ENCODE results near the gene ROBO2. TPM values are rescaled to one million over a fixed set of nuclear protein-coding genes. Genes with fewer than 3 reads are reported as not detected.

ROBO2 gene
- polyA plus RNA-seq, 1 experiment = 16.3 TPM

DNA sequence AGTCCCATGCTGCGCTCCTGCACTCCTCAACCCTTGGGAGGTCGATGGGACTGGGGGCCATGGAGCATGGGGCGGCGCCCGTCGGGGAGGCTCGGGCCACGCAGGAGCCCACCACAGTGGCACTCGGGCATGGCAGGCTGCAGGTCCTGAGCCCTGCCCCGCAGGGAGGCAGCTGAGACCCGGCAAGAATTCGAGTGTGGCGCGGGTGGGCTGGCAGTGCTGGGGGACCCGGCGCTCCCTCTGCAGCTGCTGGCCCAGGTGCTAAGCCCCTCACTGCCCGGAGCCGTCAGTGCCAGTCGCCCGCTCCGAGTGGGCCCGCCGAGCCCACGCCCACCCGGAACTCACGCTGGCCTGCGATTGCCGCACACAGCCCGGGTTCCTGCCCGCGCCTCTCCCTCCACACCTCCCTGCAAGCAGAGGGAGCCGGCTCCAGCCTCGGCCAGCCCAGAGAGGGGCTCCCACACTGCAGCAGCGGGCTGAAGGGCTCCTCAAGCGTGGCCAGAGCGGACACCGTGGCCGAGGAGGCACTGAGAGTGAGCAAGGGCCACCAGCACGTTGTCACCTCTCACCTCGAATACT, 200.3 kb downstream of the ROBO2 start:
- Histone ChIP-seq H3K27me3 (ENCODE audit: control insufficient read depth, insufficient read depth, low read length) (no peaks in the 10 kb centered on the region), H3K9me3 (ENCODE audit: control insufficient read depth, insufficient read depth, low read length) (peaks cover 8% of the 10 kb centered on the region; the same call in 1 of the 2 replicates), H3K4me3 (ENCODE audit: low read depth, low read length) (no peak overlapping the region), H3K27ac (ENCODE audit: low read depth, low read length) (no peak overlapping the region)
- ChIA-PET CTCF (no interaction called here), POLR2A (no interaction called here)
- DNase-seq (ENCODE audit: low read depth, low spot score) = no peak
- TF ChIP-seq, protein P1, sequence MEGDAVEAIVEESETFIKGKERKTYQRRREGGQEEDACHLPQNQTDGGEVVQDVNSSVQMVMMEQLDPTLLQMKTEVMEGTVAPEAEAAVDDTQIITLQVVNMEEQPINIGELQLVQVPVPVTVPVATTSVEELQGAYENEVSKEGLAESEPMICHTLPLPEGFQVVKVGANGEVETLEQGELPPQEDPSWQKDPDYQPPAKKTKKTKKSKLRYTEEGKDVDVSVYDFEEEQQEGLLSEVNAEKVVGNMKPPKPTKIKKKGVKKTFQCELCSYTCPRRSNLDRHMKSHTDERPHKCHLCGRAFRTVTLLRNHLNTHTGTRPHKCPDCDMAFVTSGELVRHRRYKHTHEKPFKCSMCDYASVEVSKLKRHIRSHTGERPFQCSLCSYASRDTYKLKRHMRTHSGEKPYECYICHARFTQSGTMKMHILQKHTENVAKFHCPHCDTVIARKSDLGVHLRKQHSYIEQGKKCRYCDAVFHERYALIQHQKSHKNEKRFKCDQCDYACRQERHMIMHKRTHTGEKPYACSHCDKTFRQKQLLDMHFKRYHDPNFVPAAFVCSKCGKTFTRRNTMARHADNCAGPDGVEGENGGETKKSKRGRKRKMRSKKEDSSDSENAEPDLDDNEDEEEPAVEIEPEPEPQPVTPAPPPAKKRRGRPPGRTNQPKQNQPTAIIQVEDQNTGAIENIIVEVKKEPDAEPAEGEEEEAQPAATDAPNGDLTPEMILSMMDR (IDR thresholded peaks at IDR 0.05; ENCODE audit: low read depth, low read length) = no peak

DNA sequence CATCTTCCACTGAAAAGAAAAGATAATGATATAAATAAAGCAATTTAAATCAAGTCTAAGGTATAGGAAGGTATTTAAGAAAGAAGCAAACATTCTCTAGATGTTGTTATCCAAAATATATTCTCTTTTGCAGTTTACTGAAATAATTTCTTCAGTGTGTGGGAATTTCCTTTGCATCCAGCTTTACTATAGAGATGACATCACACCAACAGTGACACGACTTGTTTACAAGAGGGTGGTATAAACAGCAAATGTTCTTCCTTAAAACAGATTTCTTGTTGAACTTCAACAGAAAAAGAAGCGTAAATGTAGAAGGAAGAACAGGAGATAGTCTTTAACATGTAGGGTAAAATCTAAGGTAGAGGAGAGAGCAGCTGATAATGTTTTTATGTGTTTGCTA, 202.5 kb downstream of the ROBO2 start:
- Histone ChIP-seq H3K27ac (ENCODE audit: low read depth, low read length) (no peak overlapping the region), H3K4me3 (ENCODE audit: low read depth, low read length) (no peak overlapping the region), H3K9me3 (ENCODE audit: control insufficient read depth, insufficient read depth, low read length) (peaks cover 8% of the 10 kb centered on the region; the same call in 1 of the 2 replicates), H3K27me3 (ENCODE audit: control insufficient read depth, insufficient read depth, low read length) (no peaks in the 10 kb centered on the region)
- DNase-seq (ENCODE audit: low read depth, low spot score) = no peak
- TF ChIP-seq, protein P1 (IDR thresholded peaks at IDR 0.05; ENCODE audit: low read depth, low read length) = no peak
- CTCF ChIA-PET = no interaction called here
- POLR2A ChIA-PET = no interaction called here

DNA sequence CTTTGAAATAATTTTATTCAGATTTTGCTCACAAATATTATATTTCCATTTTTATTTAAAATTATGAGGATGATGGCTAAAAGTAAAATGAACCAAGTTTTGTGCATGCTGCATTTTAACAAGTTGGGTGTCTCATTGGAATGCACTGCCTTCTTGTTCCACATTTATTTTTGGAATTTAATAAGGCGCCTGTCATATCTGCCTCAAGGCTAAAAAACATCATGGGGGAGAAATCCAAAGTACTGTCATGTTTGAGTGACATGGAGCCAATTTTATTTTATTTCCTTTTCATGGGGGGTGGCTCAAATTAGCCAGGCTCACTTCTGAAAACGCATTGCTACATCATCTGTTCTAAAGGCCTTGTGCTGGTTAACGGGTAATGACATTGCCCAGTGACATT, 205.1 kb downstream of the ROBO2 start:
- Histone ChIP-seq H3K9me3 (ENCODE audit: control insufficient read depth, insufficient read depth, low read length) (peaks cover 9% of the 10 kb centered on the region; the same call in 1 of the 2 replicates), H3K4me3 (ENCODE audit: low read depth, low read length) (no peak overlapping the region), H3K27me3 (ENCODE audit: control insufficient read depth, insufficient read depth, low read length) (no peaks in the 10 kb centered on the region), H3K27ac (ENCODE audit: low read depth, low read length) (no peak overlapping the region)
- POLR2A ChIA-PET = no interaction called here
- TF ChIP-seq, protein P1 (IDR thresholded peaks at IDR 0.05; ENCODE audit: low read depth, low read length) = no peak
- no peak for DNase-seq (ENCODE audit: low read depth, low spot score)
- CTCF ChIA-PET = interaction anchor here (1.5 kb wide), 1 partner anchor 206 kb away, joined by 4 read pairs; no protein-coding TSS in a partner anchor

DNA sequence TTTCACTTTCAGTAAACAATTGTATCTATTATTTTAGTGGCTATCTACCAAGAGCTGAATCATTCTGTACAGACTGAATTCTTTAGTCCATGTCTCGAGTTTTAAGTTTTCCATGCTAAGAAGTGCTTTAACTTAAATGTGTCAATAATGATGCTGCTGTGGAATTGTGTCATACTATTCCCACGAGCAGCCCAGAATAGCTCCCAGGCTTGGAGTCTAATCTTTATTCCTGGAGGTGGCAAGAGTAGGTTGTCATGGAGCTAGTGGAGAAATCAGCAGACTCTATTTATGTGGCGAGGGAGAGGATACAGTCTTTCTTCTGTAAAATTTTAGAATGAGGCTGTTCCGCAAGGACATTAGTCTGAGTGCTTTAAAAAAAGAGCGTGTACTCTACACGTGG, 207.2 kb downstream of the ROBO2 start:
- TF ChIP-seq, protein P1 (IDR thresholded peaks at IDR 0.05; ENCODE audit: low read depth, low read length) = no peak
- DNase-seq (ENCODE audit: low read depth, low spot score) = no peak
- CTCF ChIA-PET = no interaction called here

DNA sequence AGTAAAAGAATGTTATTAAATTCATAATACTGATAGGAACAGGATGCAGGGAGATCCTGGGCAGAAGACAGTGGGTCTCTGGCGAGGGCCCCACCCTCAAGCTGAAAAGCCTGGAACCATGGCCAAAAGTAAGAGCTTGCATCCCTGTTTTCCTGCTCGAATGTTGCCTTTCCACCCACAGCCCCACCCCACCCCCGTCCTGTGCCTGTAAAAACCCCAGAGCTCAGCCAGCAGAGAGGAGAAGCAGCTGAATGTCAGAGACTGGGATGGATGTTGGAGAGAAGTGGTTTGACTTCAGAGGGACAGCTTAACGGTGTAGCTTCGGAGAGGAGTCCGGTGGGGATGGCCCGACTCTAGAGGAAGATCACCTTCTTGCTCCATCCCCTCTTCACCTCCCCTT, 207.9 kb downstream of the ROBO2 start:
- DNase-seq (ENCODE audit: low read depth, low spot score) = no peak
- ChIA-PET POLR2A (no interaction called here), CTCF (interaction anchor here (0.8 to 1.0 kb wide), 2 partner anchors 72 to 211 kb away, joined by 3 to 4 read pairs; no protein-coding TSS in a partner anchor)
- H3K27me3 ChIP-seq (ENCODE audit: control insufficient read depth, insufficient read depth, low read length) = no peaks in the 10 kb centered on the region
- TF ChIP-seq, protein P1 (IDR thresholded peaks at IDR 0.05; ENCODE audit: low read depth, low read length) = no peak
- H3K9me3 ChIP-seq (ENCODE audit: control insufficient read depth, insufficient read depth, low read length) = peaks cover 3% of the 10 kb centered on the region; the same call in 1 of the 2 replicates
- no peak overlapping the region for H3K27ac ChIP-seq (ENCODE audit: low read depth, low read length)
- H3K4me3 ChIP-seq (ENCODE audit: low read depth, low read length) = no peak overlapping the region

More for the DNA sequence above, 207.2 kb downstream of the ROBO2 start:
- H3K4me3 ChIP-seq (ENCODE audit: low read depth, low read length) = no peak overlapping the region
- POLR2A ChIA-PET = no interaction called here
- H3K27me3 ChIP-seq (ENCODE audit: control insufficient read depth, insufficient read depth, low read length) = no peaks in the 10 kb centered on the region
- peaks cover 3% of the 10 kb centered on the region; the same call in 1 of the 2 replicates for H3K9me3 ChIP-seq (ENCODE audit: control insufficient read depth, insufficient read depth, low read length)
- H3K27ac ChIP-seq (ENCODE audit: low read depth, low read length) = no peak overlapping the region

Measured in AG04450 (cell line).